Subcutaneous adipose tissue (tissue), 4 donors: ENCODE results near the gene EFCAB8. TPM values are rescaled to one million over a fixed set of nuclear protein-coding genes. Genes with fewer than 3 reads are reported as not detected.

Experiments used
- total RNA-seq, 4 donors: library from RNA; depleted of rRNA; stranded (reverse); fragments of >200 nt; gene quantifications; one replicate each; pipeline ENCODE4 v1.1.0, GENCODE V29; 2016
- TF ChIP-seq, protein P1 (sequence below): fragments of 450-650 bp; IDR thresholded peaks from one replicate; pipeline ENCODE4 v1.5.1; 2016; ENCODE audit warnings: low read depth, mild to moderate bottlenecking, control low read depth, antibody characterized with exemption, moderate library complexity

The EFCAB8 gene
- total RNA-seq, 4 donors from 2014 or later = 0.19 TPM; not detected in 3

DNA sequence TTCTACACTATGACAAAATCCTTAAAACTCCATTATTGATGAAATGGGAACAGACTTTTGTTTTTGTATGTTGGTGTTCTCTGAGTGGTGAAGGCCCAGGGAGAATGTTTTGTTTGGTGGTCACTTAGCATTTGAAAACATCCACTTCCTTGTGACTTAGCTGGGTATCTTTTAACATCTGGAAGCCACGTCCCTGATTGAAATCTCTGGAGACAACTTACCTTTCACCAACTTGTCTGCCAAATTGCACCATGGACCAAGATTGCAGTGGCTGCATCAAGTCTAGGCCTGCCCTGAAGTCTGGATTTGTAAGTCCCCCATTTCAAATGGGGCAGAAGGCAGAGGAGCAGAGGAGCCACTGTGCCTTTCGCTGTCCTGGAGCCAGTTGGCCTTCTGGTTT is 534 bp upstream of the EFCAB8 start:
- TF ChIP-seq, protein P1, sequence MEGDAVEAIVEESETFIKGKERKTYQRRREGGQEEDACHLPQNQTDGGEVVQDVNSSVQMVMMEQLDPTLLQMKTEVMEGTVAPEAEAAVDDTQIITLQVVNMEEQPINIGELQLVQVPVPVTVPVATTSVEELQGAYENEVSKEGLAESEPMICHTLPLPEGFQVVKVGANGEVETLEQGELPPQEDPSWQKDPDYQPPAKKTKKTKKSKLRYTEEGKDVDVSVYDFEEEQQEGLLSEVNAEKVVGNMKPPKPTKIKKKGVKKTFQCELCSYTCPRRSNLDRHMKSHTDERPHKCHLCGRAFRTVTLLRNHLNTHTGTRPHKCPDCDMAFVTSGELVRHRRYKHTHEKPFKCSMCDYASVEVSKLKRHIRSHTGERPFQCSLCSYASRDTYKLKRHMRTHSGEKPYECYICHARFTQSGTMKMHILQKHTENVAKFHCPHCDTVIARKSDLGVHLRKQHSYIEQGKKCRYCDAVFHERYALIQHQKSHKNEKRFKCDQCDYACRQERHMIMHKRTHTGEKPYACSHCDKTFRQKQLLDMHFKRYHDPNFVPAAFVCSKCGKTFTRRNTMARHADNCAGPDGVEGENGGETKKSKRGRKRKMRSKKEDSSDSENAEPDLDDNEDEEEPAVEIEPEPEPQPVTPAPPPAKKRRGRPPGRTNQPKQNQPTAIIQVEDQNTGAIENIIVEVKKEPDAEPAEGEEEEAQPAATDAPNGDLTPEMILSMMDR = no peak

DNA sequence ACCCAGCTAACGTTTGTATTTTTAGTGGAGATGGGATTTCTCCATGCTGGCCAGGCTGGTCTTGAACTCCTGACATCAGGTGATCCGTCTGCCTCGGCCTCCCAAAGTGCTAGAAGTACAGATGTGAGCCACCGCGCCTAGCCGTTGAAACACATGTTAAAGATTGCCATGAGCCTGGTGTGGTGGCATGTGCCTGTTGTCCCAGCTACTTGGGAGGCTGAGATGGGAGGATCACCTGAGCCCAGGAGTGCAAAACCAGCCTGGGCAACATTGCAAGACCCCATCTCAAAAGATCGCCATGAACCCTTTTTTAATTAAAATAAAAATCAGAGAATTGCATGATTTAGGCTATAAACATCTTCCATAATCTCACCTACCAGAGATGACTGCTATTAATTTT is 2.7 kb downstream of the EFCAB8 start:
- TF ChIP-seq, protein P1 = no peak

DNA sequence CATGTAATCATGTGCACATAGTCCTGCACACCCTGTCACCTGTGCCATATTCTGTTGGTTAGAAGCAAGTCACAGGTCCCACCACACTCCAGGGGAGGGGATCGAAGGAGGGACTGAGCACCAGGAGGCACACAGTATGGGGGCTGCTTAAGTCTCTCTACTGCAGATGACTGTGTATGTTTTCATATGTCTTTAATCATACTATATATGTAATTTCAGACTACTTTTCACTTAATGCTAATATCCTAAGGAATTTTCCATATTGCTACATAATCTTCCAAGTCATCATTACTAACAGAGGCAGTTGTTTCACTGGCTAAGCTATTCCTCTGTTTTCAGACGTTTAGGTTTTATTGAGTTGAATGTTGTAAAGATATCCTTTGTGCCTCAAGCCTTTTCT is 10.8 kb downstream of the EFCAB8 start:
- TF ChIP-seq, protein P1 = no peak

DNA sequence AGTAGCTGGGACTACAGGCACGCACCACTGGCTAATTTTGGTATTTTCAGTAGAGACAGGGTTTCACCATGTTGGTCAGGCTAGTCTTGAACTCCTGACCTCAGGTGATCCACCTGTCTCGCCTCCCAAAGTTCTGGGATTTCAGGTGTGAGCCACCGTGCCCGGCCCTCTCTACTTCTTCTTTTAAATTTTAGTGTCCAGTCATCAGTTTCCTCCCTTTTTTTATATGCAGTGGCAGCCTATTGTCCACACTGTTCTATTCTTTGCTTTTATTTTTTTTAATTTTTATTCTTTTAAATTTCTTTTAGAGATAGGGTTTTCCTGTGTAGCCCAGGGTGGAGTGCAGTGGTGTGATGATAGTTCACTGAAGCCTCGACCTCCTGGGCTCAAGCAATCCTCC is 12.3 kb downstream of the EFCAB8 start:
- TF ChIP-seq, protein P1 = no peak

DNA sequence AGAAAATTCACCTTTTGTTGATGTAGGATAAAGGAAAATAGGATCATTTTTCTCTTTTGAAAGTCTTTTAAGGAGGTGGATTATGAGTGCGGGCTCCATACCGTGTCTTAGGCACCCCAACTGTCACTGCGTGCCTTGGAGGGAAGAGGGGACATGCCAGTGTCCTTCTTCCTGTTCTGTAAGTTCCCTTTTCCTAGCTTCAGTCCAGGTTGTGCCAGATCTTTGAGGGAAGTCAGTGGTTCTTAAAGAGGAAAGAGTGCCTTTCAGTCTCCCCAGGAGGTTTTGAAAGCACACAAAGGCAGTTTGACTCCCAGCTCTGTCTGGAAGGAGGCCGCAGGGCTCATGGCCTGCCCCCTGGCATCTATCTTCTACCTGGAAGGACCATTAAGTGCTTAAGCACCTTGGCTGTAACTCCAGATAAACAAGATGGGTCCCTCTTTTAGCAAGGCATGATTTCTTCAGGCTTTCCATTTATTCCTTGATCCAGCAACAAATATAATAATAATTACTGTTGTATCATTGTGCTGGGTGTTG is 13.0 kb downstream of the EFCAB8 start:
- TF ChIP-seq, protein P1 = no peak

DNA sequence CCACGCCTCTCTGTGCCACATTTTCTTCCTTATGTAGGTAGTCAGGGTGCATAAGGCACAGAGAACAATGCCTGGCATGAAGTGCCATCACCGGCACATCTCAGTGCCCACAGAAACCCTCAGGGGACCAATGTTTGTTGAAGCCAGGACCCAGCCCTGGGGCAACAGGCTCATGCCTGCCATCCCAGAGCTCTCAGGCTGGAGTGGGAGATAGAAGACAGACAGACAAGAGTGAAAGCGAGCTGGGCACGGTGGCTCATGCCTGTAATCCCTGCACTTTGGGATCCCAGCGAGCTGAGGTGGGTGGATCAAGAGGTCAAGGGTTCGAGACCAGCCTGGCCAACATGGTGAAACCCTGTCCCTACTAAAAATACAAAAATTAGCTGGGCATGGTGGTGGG is 13.5 kb downstream of the EFCAB8 start:
- TF ChIP-seq, protein P1 = no peak

DNA sequence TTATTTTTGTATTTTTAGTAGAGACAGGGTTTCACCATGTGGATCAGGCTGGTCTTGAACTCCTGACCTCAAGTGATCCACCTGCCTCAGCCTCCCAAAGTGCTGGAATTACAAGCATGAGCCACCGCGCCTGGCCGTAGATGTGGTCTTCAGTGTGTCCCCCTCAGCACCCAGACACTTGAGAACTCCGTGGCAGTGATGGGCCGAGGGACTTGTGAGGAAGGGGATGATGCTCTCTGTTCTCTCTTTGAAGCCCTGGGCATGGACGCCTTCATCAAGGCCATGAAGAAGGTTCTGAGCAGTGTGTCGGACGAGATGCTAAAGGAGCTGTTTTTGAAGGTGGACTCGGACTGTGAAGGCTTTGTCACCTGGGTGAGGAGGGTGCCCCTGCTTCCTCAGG is 16.9 kb downstream of the EFCAB8 start:
- TF ChIP-seq, protein P1 = no peak
